Measurements from ENCODE around the gene GGA2.
"Not testable (repeated sequence)": the region's sequence is repeated elsewhere in the genome, so short reads cannot be mapped to it uniquely, and the experiment has no call there.

The GGA2 gene

DNA sequence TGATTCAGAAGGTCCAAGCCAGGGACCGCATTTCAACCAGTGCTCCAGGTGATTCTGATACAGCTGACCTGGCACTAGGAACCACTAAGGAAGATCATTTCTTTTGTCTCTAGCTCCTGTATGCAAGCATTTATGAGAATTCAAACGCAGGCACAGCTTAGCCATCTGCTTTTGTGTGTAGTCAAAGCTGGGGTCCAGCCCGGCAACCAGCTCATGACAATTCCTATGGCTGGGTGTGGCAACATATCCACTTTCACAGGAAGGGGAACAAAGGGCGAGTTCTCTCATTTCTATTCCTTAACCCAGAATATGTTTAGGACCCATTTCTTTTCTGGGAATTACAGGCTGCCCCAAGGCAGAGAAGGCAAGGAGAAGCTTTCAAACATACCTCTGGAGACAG, 30.0 kb downstream of the GGA2 start:
- Histone ChIP-seq H3K4me1 (ENCODE audit: control insufficient read depth, insufficient read depth, low read length, poor library complexity, severe bottlenecking) (no peaks in the 10 kb centered on the region), H3K9me3 (ENCODE audit: control insufficient read depth, low read length) (no peaks in the 10 kb centered on the region), H3K36me3 (ENCODE audit: control insufficient read depth, insufficient read depth, low read length) (peaks cover 77% of the 10 kb centered on the region), H3K27me3 (replicated peaks; ENCODE audit: control insufficient read depth, insufficient read depth, low read length, poor library complexity, severe bottlenecking) (no peaks in the 10 kb centered on the region), H3K27ac (ENCODE audit: insufficient read depth, low read length, poor library complexity, severe bottlenecking) (no peak overlapping the region), H3K4me3 (ENCODE audit: insufficient read depth, low read depth, low read length, poor library complexity, severe bottlenecking) (no peak overlapping the region)
- no peak for DNase-seq

DNA sequence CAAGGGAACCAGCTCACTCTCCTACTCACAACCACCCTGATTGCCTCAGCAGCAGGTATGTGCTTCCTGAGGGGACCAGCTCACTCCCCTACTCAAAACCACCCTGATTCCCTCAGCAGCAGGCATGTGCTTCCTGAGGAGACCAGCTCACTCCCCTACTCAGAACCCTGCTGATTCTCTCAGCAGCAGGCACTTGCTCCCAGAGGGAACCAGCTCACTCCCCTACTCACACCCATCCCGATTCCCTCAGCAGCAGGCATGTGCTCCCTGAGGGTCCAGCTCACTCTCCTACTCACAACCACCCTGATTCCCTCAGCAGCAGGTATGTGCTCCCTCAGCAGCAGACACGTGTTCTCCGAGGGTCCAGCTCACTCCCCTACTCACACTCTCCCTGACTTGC, 31.2 kb downstream of the GGA2 start:
- no peaks in the 10 kb centered on the region for H3K27me3 ChIP-seq (replicated peaks; ENCODE audit: control insufficient read depth, insufficient read depth, low read length, poor library complexity, severe bottlenecking)
- no peaks in the 10 kb centered on the region for H3K9me3 ChIP-seq (ENCODE audit: control insufficient read depth, low read length)
- H3K4me3 ChIP-seq (ENCODE audit: insufficient read depth, low read depth, low read length, poor library complexity, severe bottlenecking): no peak overlapping the region
- no peak overlapping the region for H3K27ac ChIP-seq (ENCODE audit: insufficient read depth, low read length, poor library complexity, severe bottlenecking)
- no peaks in the 10 kb centered on the region for H3K4me1 ChIP-seq (ENCODE audit: control insufficient read depth, insufficient read depth, low read length, poor library complexity, severe bottlenecking)
- peaks cover 74% of the 10 kb centered on the region for H3K36me3 ChIP-seq (ENCODE audit: control insufficient read depth, insufficient read depth, low read length)
- no peak for DNase-seq

DNA sequence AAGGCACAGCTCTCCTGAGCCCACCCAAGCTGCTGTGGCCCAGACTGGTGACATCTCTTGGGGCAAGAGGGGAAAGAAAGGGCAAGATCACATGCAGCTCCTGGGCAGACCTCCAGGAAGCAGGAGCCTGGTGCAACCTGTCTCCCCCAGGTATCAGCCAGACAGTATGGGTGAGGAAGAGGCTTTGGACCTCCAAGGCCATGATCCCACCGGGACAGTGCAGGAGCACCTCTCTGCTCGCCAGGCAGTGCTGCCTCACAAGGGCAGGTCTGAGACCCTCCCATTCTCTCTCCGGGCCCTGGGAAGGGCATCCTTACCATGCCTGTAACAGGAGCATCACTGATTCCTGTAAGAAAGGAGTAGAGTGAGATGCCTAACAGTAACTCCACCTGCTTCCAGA, 31.7 kb downstream of the GGA2 start:
- H3K4me1 ChIP-seq (ENCODE audit: control insufficient read depth, insufficient read depth, low read length, poor library complexity, severe bottlenecking): no peaks in the 10 kb centered on the region
- DNase-seq: no peak
- no peak overlapping the region for H3K27ac ChIP-seq (ENCODE audit: insufficient read depth, low read length, poor library complexity, severe bottlenecking)
- H3K9me3 ChIP-seq (ENCODE audit: control insufficient read depth, low read length): no peaks in the 10 kb centered on the region
- no peak overlapping the region for H3K4me3 ChIP-seq (ENCODE audit: insufficient read depth, low read depth, low read length, poor library complexity, severe bottlenecking)
- peaks cover 79% of the 10 kb centered on the region for H3K36me3 ChIP-seq (ENCODE audit: control insufficient read depth, insufficient read depth, low read length)
- no peaks in the 10 kb centered on the region for H3K27me3 ChIP-seq (replicated peaks; ENCODE audit: control insufficient read depth, insufficient read depth, low read length, poor library complexity, severe bottlenecking)

DNA sequence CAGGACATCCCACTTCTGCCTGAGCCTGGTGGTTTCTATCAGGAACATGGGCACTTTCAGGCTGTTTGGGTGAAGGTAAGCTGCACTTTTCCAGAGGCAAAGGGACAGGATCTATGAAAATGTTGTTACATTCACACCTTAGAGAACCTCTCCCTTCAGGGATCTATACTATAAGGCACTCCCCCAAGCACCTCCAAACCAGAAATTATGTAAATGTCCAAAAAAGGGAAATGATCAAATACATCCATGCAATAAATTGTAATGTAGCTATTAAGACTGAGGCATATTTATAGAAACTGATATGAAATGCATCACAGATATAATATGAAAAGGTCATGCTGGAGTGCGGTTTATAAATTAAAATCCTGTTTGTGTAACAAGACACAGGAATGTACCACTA, 34.0 kb downstream of the GGA2 start:
- Histone ChIP-seq H3K36me3 (ENCODE audit: control insufficient read depth, insufficient read depth, low read length) (peaks cover 62% of the 10 kb centered on the region), H3K9me3 (ENCODE audit: control insufficient read depth, low read length) (no peaks in the 10 kb centered on the region), H3K4me3 (ENCODE audit: insufficient read depth, low read depth, low read length, poor library complexity, severe bottlenecking) (no peak overlapping the region), H3K27me3 (replicated peaks; ENCODE audit: control insufficient read depth, insufficient read depth, low read length, poor library complexity, severe bottlenecking) (no peaks in the 10 kb centered on the region), H3K4me1 (ENCODE audit: control insufficient read depth, insufficient read depth, low read length, poor library complexity, severe bottlenecking) (no peaks in the 10 kb centered on the region), H3K27ac (ENCODE audit: insufficient read depth, low read length, poor library complexity, severe bottlenecking) (no peak overlapping the region)
- DNase-seq: no peak

GRCh38 chr16:23469814-23470213, 40.5 kb downstream of the GGA2 start:
- Histone ChIP-seq H3K27ac (ENCODE audit: insufficient read depth, low read length, poor library complexity, severe bottlenecking) (no peak overlapping the region), H3K36me3 (ENCODE audit: control insufficient read depth, insufficient read depth, low read length) (peaks cover 62% of the 10 kb centered on the region), H3K4me3 (ENCODE audit: insufficient read depth, low read depth, low read length, poor library complexity, severe bottlenecking) (no peak overlapping the region), H3K4me1 (ENCODE audit: control insufficient read depth, insufficient read depth, low read length, poor library complexity, severe bottlenecking) (no peaks in the 10 kb centered on the region), H3K9me3 (ENCODE audit: control insufficient read depth, low read length) (no peaks in the 10 kb centered on the region), H3K27me3 (replicated peaks; ENCODE audit: control insufficient read depth, insufficient read depth, low read length, poor library complexity, severe bottlenecking) (no peaks in the 10 kb centered on the region)
- no peak for DNase-seq

DNA sequence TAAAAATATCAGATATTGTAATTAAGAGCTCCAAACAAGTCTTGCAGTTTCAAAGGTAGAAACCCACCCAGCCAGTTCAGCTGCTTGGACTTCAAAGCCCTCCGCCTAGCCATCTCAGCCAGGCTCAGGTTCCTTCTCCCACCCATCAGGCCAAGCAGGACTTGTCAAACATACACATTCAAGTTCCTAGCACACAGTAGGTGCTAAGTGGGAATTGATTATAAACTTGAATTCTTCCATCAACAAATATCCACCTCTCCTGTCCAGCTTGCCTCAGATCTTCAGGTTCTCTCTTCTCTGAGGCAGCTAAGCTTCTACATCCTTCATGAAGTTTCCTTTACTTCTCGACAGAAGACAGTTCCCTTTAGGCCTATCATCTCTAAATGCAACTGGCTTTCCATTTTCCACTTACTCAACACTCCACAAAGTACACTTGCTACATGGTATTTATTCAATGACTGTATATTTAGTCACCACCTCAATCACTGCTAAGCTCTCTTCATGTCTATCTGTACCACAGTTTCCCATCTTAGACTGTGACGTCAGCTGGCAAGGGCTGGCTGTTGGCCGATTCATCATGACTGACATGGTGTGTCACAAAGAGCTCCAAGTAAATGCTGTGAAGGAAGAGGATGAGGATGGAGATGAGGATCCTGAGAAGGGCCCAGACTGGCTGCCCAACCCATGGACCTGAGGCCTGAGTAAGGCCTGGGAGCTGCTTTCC, 44.0 kb downstream of the GGA2 start:
- DNase-seq: no peak
- H3K27ac ChIP-seq (ENCODE audit: insufficient read depth, low read length, poor library complexity, severe bottlenecking): no peak overlapping the region
- H3K27me3 ChIP-seq (replicated peaks; ENCODE audit: control insufficient read depth, insufficient read depth, low read length, poor library complexity, severe bottlenecking): no peaks in the 10 kb centered on the region
- no peaks in the 10 kb centered on the region for H3K9me3 ChIP-seq (ENCODE audit: control insufficient read depth, low read length)
- H3K4me1 ChIP-seq (ENCODE audit: control insufficient read depth, insufficient read depth, low read length, poor library complexity, severe bottlenecking): no peaks in the 10 kb centered on the region
- no peak overlapping the region for H3K4me3 ChIP-seq (ENCODE audit: insufficient read depth, low read depth, low read length, poor library complexity, severe bottlenecking)
- peaks cover 47% of the 10 kb centered on the region for H3K36me3 ChIP-seq (ENCODE audit: control insufficient read depth, insufficient read depth, low read length)

- Histone ChIP-seq H3K27me3 (replicated peaks; ENCODE audit: control insufficient read depth, insufficient read depth, low read length, poor library complexity, severe bottlenecking) (no peaks in the 10 kb centered on the region), H3K4me1 (ENCODE audit: control insufficient read depth, insufficient read depth, low read length, poor library complexity, severe bottlenecking) (no peaks in the 10 kb centered on the region), H3K9me3 (ENCODE audit: control insufficient read depth, low read length) (no peaks in the 10 kb centered on the region), H3K27ac (ENCODE audit: insufficient read depth, low read length, poor library complexity, severe bottlenecking) (no peak overlapping the region), H3K36me3 (ENCODE audit: control insufficient read depth, insufficient read depth, low read length) (peaks cover 39% of the 10 kb centered on the region), H3K4me3 (ENCODE audit: insufficient read depth, low read depth, low read length, poor library complexity, severe bottlenecking) (no peak overlapping the region)
- DNase-seq: no peak
Observed at GRCh38 chr16:23465179-23465578, 45.1 kb downstream of the GGA2 start.

DNA sequence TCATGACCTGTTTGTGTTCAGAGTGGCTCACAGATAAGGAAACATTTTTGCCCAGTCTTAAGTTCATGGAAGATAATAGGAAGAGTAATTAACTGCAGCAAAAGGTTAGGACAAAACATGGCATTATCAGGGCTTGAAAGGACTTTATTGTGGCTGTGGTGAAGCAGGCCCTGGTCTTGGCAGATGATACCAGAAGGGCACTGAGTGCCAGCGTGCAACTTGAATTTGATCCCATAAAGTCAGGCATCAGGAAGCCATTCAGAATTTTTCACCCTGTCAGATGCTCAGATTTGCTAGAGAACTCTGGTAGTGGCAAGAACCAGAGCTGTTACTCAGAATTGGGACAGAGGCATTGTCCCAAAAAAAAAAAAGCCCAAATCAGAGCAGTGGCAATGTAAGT, 46.1 kb downstream of the GGA2 start:
- no peaks in the 10 kb centered on the region for H3K9me3 ChIP-seq (ENCODE audit: control insufficient read depth, low read length)
- no peak overlapping the region for H3K4me3 ChIP-seq (ENCODE audit: insufficient read depth, low read depth, low read length, poor library complexity, severe bottlenecking)
- DNase-seq: no peak
- no peaks in the 10 kb centered on the region for H3K27me3 ChIP-seq (replicated peaks; ENCODE audit: control insufficient read depth, insufficient read depth, low read length, poor library complexity, severe bottlenecking)
- no peaks in the 10 kb centered on the region for H3K4me1 ChIP-seq (ENCODE audit: control insufficient read depth, insufficient read depth, low read length, poor library complexity, severe bottlenecking)
- no peak overlapping the region for H3K27ac ChIP-seq (ENCODE audit: insufficient read depth, low read length, poor library complexity, severe bottlenecking)
- H3K36me3 ChIP-seq (ENCODE audit: control insufficient read depth, insufficient read depth, low read length): peaks cover 29% of the 10 kb centered on the region

GRCh38 chr16:23462994-23463393, 47.3 kb downstream of the GGA2 start:
- H3K27me3 ChIP-seq (replicated peaks; ENCODE audit: control insufficient read depth, insufficient read depth, low read length, poor library complexity, severe bottlenecking): not testable (repeated sequence)

DNA sequence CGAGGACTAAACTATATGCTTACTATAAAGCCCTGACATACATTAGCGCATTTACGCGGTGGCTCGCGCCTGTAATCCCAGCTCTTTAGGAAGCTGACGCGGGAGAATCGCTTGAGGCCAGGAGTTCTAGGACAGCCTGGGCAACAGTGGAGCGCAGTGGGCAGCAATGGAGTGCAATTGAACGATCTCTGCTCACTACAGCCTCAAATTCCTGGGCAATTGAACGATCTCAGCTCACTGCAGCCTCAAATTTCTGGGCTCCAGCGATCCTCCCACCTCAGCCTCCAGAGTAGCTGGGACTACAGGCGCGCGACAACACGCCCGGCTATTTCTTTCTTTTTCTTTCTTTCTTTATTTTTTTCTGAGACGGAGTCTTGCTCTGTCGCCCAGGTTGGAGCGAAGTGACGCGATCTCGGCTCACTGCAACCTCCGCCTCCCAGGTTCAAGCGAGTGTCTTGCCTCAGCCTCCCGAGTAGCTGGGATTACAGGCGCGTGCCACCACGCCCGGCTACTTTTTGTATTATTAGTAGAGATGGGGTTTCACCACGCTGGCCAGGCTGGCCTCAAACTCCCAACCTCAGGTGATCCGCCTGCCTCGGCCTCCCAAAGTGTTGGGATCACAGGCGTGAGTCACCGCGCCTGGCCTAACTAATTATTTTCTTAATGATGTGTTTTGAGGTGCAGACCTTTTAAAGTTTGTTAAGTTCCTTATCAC, 56.8 kb downstream of the GGA2 start:
- Histone ChIP-seq H3K27me3 (replicated peaks; ENCODE audit: control insufficient read depth, insufficient read depth, low read length, poor library complexity, severe bottlenecking) (no peaks in the 10 kb centered on the region), H3K4me1 (ENCODE audit: control insufficient read depth, insufficient read depth, low read length, poor library complexity, severe bottlenecking) (no peaks in the 10 kb centered on the region), H3K9me3 (ENCODE audit: control insufficient read depth, low read length) (no peaks in the 10 kb centered on the region), H3K36me3 (ENCODE audit: control insufficient read depth, insufficient read depth, low read length) (no peaks in the 10 kb centered on the region), H3K4me3 (ENCODE audit: insufficient read depth, low read depth, low read length, poor library complexity, severe bottlenecking) (peak overlapping the region; percentile 98), H3K27ac (ENCODE audit: insufficient read depth, low read length, poor library complexity, severe bottlenecking) (peak overlapping the region; percentile 67)
- DNase-seq: no peak

More at GRCh38 chr16:23462994-23463393, 47.3 kb downstream of the GGA2 start:
- not testable (repeated sequence) for H3K9me3 ChIP-seq (ENCODE audit: control insufficient read depth, low read length); H3K27ac ChIP-seq (ENCODE audit: insufficient read depth, low read length, poor library complexity, severe bottlenecking); H3K4me3 ChIP-seq (ENCODE audit: insufficient read depth, low read depth, low read length, poor library complexity, severe bottlenecking); H3K4me1 ChIP-seq (ENCODE audit: control insufficient read depth, insufficient read depth, low read length, poor library complexity, severe bottlenecking); DNase-seq
- peaks cover 21% of the 10 kb centered on the region for H3K36me3 ChIP-seq (ENCODE audit: control insufficient read depth, insufficient read depth, low read length)

Data from effector memory CD4-positive, alpha-beta T cell (primary cell).